GM19324 (cell line): ENCODE measurements around the gene SIVA1.
A peak's percentile ranks its signal among the peaks of the same experiment; 100 is the strongest.
"Not testable (repeated sequence)": the region's sequence is repeated elsewhere in the genome, so short reads cannot be mapped to it uniquely, and the experiment has no call there.

Experiments
- ATAC-seq: cut with Tn5 transposase; IDR thresholded peaks from one replicate; pipeline ENCODE4 v1.9.1; 2021; ENCODE audit warnings: mild to moderate bottlenecking, moderate library complexity; ENCODE audit not compliant: unreplicated experiment, low FRiP score

Gene SIVA1

DNA sequence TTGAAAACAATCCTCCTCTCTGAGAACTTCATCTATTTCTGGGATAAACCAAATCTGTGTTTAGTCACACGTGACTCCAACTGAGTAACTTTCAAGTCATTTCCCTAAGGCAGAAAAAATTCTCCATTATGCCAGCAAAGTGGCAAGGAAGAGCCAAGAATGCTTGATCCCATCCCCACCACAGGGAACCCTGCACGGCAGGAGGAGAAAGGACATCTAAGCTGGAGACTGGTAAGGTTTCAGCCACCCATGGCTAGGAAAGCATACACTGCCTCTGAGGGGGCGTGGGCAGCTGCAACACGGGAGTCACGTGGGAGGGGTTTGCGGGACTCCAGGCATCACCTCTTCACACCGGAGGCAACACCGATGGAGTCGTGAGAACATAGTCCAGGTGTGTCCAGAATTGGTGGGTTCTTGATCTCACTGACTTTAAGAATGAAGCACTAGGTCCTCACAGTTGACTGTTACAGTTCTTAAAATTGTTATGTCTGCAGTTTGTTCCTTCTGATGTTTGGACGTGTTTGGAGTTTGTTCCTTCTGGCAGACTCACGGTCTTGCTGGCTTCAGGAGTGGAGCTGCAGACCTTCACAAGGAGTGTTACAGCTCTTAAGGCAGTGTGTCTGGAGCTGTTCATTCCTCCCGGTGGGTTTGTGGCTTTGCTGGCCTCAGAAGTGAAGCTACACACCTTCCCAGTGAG lies 2.7 kb upstream of the SIVA1 start:
- no peak for ATAC-seq

DNA sequence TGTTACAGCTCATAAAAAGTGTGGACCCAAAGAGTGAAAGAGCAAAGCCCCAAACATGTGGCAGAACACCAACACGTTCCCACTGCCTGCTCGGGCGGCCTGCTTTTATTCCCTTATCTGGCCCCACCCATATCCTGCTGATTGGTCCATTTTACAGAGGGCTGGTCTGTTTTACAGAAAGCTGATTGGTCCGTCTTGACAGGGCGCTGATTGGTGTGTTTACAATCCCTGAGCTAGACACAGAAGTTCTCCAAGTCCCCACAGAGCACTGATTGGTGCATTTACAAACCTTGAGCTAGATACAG lies 2.2 kb upstream of the SIVA1 start:
- not testable (repeated sequence) for ATAC-seq

DNA sequence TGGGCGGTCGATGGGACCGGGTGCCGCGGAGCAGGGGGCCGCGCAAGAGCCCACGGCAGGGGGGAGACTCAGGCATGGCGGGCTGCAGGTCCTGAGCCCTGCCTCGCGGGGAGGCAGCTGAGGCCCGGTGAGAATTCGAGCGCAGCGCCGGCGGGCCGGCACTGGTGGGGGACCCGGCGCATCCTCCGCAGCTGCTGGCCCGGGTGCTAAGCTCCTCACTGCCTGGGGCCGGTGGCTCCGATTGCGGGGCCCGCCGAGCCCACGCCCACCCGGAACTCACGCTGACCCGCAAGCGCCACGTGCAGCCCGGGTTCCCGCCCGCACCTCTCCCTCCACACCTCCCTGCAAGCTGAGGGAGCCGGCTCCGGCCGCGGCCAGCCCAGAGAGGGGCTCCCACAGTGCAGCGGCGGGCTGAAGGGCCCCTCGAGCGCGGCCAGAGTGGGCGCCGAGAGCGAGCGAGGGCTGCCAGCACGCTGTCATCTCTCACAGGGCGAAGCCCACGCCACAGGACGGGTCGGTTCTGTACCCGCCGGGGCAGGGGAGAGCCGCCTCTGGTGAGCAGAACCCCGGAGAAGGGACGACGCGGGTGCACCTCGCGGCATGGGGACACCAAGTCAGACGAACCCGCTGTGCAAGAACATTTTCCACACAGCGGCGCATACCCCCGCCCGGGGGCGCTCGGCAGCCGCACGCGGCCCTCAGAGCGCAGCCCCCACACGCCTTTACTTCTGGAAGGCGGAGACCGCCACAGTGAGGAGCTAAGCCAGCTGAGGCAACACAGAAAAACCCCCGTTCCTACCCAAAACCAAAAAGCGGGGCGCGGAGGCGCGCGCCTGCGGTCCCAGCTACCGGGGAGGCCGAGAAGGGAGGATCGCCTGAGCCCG lies 1.2 kb upstream of the SIVA1 start:
- no peak for ATAC-seq

DNA sequence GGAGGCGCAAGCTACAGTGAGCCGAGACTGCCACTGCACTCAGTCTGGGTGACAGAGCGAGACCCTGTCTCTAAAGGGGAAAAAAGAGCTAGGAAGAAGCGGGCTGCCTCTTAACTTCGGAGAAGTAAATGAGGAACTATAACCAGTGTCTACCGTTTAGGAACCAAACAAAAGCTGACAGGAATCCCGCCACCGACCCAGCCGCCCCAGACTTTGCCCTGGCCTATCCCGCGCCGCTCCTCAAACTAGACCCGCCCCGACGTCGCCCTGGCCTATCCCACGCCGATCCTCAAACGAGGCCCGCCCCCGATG lies 568 bp upstream of the SIVA1 start:
- peak; percentile 0 for ATAC-seq

DNA sequence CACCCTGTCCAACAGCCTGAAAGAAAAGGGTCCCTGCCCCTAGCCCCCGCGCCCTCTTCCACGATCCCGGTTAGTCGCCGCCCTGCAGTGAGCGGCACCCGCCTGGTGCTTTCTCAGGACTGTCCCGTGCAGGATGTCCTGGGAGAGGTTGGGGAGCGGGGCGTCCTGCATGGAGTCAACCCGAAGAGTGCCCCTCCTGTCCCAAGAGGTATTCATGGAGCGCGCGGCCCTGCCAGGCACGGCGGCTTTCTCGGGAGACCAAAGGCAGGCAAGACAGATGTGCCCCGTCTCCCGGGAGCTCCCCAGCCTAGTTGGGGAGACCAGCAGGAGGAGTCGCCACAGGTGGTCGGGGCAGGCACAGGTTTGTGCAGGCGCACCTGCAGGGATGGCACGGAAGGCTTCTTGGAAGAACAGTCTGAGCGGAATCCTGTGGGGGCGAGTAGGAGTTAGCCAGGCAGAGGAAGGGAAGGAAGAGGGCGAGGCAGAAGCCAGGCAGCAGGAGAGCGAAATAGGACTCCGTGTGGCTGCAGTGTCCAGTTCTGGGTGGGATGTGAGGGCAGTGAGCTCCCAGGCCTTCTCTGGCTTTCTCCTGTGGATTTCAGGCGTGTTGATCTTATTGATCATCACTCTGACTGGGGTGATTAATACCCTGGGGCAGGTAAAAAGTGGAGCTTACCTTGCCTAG lies 723 bp downstream of the SIVA1 start:
- no peak for ATAC-seq

DNA sequence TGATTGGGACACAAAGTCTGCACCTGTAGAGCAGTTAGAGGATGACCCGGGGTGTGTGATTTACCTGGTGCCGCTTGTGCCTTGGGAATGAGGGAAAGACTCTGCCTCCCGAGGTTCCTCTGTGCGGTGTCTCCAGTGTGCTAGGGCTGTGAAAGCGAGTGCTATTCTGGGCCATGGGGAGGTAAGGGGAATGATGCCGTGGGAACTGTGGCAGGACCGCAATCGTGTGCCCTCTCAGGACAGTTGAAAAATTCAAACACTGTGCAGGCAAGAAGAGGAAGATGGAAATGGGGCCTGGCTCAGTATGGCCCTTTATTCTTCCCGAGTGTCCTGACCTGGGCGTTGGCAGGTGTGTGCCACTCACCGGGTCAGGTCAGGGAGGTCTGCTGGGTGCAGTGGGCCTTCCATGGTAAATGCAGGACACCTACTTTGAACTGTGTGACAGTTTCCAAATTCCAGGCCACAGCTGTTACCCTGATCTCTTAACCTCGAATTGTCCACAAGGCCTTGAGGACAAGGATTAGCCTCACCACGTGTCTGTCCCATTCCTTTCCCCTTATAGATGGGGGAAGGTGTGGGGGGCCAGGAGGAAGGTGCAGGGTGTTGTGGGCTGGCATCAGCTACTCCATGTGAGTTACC lies 1.4 kb downstream of the SIVA1 start:
- no peak for ATAC-seq

DNA sequence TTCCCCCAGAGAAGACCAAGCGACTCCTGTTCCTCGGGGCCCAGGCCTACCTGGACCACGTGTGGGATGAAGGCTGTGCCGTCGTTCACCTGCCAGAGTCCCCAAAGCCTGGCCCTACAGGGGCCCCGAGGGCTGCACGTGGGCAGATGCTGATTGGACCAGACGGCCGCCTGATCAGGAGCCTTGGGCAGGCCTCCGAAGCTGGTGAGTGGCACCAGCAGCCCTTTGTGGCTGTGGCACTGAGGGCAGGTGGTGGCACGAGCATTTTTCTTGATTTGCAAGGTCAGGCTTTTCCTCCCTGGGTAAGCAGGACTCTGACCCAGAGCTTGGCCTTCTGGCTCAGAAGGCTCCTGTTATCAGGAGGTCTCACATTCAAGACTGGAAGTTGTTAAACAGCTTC lies 2.7 kb downstream of the SIVA1 start:
- ATAC-seq = no peak

DNA sequence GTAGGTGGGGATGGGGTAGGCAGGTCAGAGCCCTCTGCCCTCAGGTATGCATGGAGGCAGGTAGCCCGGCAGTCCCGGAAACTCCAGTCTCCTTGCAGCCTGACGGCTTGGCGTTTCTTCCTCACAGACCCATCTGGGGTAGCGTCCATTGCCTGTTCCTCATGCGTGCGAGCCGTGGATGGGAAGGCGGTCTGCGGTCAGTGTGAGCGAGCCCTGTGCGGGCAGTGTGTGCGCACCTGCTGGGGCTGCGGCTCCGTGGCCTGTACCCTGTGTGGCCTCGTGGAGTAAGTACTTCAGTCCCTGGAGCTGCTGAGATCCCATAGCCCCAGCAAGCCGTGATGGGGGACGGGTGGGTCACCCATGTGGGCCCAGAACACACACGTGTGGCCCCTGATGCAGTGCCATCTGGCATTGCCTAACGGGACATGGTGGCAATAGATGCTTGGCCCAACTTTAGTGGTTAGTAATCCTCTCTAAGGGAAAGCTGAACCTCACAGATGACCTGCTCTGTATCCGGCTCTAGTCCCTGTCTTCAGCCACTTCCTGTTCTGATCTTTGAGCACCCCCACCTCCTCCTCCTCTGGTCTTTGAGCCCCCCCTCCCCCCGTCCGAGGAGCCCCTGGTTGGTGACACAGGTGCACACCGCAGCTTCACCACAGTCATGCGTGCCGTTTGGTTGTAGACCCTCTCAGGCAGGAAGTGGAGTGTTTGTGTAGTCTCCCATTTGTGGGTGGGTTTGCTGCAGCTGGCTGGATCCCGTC lies 3.7 kb downstream of the SIVA1 start:
- ATAC-seq = no peak

DNA sequence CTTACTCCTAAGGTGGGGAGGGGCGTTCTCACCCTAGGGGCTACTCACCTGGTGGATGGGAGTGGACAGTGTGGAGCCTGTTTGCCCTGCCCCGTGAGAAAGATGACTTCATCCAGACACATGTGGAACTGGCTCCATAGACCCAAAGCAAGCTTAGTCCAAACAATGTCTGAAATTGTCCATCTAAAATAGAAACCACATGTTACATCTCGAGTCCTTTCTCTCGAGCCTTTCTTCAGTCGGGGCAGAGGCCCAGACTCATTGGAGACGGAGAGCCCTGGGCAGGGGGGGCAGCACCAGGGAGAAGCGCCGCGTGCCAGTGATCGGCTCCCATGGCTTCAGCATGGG lies 4.3 kb downstream of the SIVA1 start:
- ATAC-seq = no peak

DNA sequence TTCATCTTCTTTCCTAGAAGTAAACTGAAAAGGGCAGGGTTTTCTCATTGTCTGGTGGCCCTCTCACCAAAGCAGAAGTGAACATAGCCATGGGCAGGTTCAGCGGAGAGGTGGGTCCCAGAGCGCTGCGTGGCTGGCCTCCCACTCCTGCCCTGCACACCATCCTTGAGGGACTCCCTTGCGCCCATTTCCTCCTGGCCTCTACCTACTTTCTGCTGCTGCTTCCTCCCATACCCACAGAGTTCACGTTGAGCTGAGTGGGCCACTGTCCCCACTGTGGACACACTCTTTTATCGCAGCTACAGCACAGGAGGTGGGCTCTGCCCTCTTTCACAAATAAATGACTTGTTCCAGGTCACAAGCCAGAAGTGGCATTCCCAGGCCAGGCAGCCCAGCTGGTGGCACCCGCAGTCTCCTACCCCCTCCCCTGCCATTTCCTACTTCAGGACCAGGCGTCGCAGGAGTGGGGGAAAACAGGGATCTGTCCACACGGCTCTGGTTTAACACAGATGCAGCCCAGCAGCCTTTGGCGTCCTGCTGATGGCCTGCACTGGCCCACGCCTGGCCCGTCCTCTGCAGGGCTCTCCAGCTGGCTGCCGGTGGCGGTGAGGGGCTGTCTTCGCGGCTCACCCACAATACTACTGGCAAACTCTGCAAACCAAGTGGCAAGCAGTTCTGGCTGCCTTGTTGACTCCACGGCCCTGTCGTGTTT lies 4.9 kb downstream of the SIVA1 start:
- no peak for ATAC-seq

DNA sequence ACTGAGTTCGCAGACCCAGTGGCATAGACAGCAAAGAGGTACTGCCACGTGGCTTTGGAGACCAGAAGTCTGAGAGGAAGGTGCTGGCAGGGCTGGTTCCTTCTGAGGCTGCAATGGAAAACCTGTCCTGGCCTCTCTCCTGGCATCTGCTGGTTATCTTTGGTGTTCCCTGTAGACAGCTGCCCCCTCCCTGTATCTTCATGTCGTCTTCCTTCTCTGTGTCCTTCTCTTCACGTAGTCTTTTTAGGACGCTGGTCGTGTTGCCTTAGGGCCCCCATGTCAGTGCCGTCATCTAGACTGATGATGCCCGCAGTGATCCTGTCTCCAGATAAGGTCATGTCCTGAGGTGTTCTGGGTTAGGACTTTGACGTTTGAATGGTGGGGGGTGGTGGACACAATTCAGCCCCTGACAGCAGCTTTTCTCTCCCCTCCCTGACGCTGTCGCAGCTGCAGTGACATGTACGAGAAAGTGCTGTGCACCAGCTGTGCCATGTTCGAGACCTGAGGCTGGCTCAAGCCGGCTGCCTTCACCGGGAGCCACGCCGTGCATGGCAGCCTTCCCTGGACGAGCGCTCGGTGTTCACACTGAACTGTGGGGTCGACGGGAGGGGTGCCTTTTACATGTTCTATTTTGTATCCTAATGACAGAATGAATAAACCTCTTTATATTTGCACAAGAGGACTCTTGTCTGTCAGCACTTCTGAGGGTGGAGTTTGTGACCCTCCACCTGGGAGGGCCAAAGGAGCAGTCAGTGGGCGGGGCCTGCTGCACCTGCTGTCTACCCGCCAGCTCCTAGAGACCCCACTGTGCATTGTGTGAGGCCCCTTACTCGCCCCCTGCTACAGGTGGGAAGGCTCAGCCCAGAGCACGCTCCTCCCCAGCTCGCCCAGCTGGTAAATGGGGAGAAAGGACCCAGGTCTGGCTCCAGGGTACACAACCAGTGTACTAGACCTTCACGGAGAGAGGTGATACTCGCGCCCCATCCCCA lies 6.3 kb downstream of the SIVA1 start:
- no peak for ATAC-seq

DNA sequence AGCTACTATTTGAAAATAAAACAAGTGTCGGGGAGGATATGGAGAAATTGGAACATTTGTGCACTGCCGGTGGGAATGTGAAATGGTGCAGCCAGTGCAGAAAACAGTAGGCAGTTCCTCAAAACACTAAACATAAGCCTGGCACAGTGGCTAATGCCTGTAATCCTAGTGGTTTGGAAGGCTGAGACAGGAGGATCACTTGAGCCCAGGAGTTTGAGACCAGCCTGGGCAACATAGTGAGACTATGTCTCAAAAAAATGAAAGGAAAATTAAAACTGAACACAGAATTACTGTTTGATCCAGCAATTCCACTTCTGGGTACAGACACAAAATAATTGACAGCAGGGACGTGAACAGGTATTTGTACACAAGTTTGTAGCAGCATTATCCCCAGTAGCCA lies 12.6 kb downstream of the SIVA1 start:
- ATAC-seq = no peak

DNA sequence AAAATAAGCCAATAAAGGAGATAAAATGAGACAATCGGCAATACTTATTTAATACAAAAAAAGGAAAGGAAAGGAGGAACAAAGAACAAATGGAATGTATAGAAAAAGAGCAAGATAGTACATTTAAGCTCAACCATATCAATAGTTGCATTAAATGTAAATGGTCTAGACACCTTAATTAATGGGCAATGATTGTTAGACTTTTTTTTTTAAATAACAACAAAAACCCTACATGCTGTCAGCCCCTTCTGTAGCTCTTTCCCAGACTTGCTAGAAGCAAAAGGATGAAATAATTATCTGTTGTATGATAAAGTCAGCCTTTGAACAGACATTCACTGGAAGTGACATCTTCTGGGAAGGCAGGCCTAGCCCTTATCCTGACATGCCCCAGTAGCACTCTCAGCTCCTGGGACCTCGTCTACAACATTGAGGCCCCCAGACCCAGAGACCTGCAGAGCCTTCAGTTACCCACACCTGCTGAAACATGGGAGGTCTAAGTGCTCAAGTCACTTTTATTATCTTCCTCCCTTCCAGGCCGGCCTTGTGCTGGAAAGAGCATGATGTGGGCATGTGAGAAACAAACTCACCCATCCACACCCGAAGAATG lies 13.4 kb downstream of the SIVA1 start:
- ATAC-seq = no peak

DNA sequence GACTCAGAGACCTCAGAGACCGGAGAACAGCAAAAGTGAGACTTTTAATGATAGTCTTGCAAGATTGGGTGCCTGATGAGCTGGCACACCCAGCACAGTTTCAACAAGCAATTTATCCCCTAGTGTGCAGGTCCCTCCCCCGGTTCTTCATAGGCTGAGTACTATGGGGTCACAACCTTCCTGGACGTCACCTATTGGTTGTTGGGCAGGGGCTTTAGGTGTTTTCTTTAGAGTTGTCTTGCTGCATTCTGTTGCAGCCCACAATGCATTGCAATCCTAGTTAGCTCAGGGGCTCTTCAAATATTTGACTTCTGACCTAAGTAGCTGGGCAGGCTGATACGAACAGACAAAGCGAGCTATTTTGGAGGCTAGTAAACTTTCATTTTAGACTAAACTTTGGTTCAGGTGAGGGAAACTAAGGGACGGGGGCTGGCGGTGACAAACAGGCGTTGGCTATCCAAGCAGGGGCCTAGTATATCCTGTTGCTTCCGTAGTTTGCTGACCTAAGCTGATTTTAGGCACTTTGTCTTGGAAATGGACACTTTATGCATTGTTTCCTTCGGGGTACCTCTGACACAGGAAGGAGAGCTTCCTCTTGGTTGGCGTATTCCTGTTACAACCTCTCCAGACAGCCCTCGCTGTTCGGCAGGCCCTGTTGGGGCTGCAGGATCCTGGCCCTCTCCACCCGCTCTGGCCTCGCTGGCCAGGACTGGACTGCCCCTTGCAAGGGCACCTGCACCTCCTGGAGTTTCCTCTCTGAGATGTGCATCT lies 14.1 kb downstream of the SIVA1 start:
- no peak for ATAC-seq

DNA sequence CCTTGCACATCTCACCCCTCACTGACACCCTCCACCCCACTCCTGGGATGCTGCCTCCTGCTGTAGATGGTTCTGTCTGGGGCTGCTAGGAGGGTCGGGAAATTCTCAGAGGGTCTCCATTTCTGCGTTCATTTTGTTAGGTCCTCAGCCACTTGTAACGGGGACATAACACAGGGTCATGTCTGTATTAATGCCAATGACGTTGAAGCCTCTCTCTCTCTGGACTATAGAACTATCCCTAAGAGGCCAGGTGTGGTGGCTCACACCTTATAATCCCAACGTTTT lies 14.6 kb downstream of the SIVA1 start:
- ATAC-seq = no peak

DNA sequence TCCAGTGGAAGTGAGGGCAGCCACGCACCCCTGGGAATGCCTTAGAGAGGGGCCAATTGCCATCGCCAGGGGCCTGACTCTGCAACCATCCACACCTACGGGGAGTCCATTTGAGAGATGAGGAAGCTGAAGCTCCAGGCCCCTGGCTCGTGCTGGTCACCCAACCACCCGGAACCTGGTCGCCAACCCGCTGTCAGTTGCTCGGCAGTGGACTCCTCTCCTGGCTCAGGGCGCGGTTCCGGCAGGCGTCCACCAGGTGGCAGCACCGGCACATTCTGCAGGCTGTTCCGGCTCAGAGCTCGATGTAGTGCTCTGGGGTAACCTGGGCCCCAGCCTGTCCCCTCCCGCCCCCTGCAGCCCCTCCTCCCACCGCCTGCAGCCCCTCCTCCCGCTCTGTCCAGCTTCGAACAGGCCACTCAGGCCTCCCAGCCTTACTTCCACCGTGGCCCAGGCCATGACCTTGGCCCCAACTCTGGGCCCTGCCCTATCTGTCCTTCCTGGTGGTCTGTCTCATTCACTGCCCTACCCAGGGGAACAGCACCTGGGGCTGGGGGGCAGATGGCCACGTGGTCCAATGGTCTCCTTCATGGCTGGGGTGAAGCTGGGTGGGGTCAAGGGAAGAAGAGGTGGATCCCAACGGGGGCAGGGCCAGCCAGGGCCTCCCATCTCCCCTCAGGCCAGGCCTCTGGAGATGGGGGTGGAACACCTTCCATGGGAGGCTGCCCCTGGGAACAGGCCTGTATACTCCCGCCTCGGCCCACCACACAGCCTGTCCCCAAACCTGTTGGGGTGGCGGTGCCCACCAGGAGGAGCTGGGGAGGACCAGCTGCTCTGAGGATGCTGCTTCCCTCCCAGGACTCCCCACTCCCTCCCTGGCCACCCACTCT lies 15.7 kb downstream of the SIVA1 start:
- ATAC-seq = peak; percentile 50
